ENCODE data around the gene TLR10.

DNA sequence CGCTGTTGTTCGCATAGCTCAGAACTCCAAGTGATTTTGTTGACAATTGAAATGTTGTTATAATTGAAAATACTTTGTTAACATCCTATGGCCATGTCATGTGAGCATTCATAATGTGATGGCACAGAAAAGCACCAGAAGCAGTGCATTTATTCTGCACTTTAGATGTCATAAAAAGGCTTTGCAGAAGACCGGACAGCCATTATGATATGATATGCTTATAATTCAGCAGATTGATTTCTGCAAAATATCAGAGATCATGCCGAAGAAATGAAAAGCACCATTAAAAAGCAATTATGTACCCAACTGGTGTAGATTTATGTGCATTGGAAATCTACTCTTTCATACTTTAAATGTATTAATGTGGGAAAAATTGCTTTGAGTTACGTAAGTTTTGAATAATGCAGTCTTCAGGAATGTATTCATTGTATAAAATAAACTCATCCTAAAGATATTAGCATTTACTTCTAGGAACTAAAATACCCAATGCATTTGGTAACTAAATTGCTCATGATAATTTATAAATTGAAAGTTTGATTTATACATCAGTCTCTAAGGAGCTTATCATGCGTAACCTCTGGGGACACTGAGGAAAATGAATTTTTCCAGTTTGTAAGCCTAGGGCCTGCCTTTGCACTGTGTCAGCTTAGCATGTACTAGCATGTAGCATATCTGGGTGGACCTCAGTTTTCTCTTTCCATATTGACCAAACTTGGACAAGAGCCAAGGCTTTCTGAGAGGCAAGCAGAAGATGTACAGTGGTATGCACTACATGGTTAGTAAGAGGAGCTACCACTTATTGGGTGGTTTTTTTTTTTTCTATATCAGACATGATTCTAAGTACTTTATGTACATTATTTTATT lies 43.6 kb downstream of the TLR10 start:
- TF ChIP-seq, protein P1, sequence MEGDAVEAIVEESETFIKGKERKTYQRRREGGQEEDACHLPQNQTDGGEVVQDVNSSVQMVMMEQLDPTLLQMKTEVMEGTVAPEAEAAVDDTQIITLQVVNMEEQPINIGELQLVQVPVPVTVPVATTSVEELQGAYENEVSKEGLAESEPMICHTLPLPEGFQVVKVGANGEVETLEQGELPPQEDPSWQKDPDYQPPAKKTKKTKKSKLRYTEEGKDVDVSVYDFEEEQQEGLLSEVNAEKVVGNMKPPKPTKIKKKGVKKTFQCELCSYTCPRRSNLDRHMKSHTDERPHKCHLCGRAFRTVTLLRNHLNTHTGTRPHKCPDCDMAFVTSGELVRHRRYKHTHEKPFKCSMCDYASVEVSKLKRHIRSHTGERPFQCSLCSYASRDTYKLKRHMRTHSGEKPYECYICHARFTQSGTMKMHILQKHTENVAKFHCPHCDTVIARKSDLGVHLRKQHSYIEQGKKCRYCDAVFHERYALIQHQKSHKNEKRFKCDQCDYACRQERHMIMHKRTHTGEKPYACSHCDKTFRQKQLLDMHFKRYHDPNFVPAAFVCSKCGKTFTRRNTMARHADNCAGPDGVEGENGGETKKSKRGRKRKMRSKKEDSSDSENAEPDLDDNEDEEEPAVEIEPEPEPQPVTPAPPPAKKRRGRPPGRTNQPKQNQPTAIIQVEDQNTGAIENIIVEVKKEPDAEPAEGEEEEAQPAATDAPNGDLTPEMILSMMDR (IDR thresholded peaks at IDR 0.05) = no peak
- no peak for TF ChIP-seq POLR2A (IDR thresholded peaks at IDR 0.05)

All from vagina (tissue), 2 donors.